Activated naive CD4-positive, alpha-beta T cell treated with Interleukin-2 at 50 U/mL for 16 hours (primary cell): ENCODE results near the gene PADI3.

Source experiments
- DNase-seq: peaks from one replicate; pipeline ENCODE4 v3.0.0-alpha.2; 2020

PADI3 gene, protein sequence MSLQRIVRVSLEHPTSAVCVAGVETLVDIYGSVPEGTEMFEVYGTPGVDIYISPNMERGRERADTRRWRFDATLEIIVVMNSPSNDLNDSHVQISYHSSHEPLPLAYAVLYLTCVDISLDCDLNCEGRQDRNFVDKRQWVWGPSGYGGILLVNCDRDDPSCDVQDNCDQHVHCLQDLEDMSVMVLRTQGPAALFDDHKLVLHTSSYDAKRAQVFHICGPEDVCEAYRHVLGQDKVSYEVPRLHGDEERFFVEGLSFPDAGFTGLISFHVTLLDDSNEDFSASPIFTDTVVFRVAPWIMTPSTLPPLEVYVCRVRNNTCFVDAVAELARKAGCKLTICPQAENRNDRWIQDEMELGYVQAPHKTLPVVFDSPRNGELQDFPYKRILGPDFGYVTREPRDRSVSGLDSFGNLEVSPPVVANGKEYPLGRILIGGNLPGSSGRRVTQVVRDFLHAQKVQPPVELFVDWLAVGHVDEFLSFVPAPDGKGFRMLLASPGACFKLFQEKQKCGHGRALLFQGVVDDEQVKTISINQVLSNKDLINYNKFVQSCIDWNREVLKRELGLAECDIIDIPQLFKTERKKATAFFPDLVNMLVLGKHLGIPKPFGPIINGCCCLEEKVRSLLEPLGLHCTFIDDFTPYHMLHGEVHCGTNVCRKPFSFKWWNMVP

DNA sequence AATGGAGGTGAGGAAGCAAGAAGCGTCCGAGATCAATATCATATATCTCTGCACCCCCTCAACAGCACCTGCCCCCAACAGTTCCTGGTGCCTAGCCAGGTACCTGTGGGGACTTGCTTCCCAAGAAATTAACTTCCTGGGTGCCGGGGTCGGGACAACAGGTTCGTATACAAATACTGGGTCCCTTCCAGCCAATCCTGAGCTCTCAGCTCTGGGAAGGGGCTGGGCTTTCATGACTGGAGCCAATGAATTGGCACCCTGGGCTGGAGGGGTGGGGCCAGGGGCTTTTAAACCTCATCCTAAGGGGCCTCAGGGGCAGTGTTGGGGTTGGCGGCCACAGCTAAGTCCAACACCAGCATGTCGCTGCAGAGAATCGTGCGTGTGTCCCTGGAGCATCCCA is at the start of gene PADI3:
Gene PADI3 (plus strand): TSS at position 318 of the 400 bp plus-strand sequence. CDS start 40 bp downstream, at position 358.
- DNase-seq = no peak

GRCh38 chr1:17199267-17200044 is 49.4 kb upstream of the PADI3 start:
- DNase-seq = no peak

DNA sequence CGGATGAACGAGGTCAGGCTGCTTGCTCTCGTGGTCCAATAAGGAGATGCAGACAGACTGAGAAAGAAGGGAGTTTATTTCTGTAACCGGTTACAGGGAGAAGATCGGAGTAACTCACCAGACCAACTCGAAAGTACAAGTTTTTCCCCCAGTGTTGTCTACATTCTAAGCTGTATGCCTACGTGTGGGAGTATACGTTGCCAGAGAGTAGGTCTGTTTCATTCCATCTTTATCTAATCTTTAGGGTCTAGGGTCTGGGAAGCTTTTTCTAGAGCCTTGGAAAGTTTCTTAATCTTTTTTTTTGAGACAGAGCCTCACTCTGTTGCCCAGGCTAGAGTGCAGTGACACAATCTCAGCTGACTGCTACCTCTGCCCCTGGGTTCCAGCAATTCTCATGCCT is 48.7 kb upstream of the PADI3 start:
- no peak for DNase-seq

GRCh38 chr1:17200756-17201155 is 48.1 kb upstream of the PADI3 start:
- no peak for DNase-seq

GRCh38 chr1:17201201-17202021 is 47.5 kb upstream of the PADI3 start:
- peak; percentile 10 for DNase-seq

DNA sequence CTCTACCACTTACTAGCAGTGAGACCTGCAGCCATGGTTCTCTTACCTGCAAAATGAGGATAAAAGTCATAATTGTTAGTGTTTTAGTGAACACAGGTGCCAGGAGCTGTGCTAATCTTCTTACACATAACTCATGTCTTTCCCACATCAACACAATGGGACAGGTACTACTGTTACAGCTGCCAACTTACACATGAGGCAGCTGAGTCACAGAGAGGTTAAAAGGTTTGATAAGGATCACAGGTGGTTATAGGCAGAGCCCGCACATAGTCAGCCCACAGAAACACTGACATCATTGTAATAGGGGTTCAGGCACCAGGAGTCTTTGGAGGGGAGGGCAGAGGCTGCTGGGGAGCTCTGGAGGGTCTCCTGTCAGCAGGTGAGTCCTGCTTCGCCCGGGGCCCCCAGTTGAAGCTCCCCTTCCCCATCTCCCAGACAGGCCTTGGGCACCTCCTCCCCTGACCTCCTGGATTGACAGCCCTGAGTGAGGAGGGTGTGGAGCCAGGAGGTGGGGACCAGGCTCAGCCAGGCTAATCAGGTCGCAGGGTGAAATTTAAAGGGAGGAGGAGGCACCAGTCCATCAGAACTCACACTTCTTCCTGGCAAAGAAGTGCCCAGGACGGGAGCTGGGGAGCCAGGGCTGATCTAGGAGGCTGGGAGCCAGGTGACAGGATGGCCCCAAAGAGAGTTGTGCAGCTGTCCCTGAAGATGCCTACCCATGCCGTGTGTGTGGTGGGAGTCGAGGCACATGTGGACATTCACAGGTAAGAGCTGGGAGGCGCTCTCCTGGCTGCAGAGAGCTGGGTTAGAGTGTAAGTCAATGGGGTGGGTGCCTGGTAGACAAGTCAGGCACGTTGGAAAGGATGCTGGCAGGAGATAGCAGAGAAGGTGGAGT is 44.1 kb upstream of the PADI3 start, which contains the start of gene PADI1:
Gene PADI1 (plus strand): TSS at position 583 of the 895 bp plus-strand sequence. CDS start 90 bp downstream, at position 673.
- DNase-seq = no peak

- DNase-seq = no peak
Measured at GRCh38 chr1:17205652-17206051, 43.2 kb upstream of the PADI3 start.

DNA sequence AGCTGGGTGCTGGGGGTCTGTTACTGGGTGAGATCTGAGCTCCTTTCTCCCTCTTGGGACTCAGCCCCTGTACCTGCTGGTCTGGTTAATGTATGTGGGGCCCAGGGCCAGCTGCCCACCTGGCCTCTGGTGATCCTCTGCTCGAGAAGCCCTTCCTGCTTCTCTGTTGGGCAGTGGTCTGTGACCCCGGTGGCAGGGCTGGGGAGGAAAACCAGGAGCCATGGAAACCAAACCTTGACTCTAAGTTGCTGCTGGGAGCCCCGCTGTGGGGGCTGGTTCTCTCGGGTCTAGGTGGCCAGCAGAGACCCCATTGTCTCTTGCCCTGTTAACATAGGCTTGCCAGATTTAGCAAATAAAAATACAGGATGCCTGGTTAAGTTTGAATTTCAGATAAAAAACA is 42.7 kb upstream of the PADI3 start:
- DNase-seq = no peak

- no peak for DNase-seq
Measured at GRCh38 chr1:17207046-17207445, 41.9 kb upstream of the PADI3 start.

- no peak for DNase-seq
Measured at GRCh38 chr1:17207540-17207939, 41.4 kb upstream of the PADI3 start.

DNA sequence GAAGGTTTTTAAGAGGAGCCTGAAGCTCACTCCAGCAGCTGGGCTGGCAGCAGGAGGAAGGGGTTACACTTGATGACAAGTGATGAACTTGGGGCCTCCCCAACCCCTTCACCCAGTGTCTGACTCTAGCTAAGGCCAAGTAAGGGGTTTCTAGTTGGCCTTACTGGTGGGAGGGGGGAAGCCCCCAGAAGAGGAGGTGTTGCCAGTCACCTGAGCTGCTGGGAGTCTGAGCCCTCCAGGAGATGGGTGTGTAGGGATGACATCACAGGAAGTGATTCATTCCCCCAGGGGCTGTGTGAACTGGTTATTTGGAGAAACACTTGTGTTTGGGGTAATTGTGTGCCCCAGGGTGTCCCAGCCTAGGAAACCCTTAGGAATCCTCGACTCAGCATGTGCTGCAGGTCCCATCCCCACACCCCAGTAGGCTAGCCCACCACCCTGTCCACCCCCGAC is 40.9 kb upstream of the PADI3 start:
- peak; percentile 47 for DNase-seq

- DNase-seq = no peak
Measured at GRCh38 chr1:17208546-17208945, 40.4 kb upstream of the PADI3 start.

DNA sequence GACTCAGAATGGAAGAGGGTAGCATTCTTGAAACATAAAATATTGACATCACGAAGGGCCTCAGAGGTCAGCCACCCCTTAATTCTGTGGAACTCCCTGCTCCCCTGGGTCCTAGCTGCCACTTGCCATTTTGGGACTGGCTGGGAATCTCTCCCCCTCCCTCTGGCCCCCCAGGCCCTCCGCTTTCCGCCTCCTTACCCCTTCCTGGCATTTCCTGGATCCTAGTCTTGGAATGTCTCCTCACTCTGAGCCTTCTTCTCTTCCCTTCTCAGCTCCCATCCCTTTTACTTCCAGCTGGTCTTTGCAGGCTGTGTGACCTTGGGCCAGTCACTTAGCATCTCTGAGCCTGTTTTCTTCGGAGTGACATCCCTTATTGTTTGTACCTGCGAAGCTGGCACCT is 39.5 kb upstream of the PADI3 start:
- no peak for DNase-seq

DNA sequence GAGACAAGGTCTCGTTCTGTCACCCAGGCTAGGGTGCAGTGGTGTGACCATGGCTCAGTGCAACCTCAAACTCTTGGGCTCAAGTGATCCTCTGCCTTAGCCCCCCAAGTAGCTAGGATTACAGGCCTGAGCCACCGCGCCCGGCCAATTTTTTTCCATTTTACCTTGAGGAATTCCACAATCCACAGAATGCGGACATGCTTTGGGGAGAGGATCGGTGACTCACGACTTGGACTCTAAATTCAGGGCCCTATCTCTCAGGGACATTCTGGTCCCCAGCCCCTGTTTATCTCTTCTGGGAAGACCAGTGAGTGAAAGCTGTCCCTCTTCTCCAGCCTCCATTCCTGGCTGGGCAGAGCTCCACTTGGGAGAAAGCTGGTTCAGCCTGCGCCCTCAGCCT is 38.7 kb upstream of the PADI3 start:
- DNase-seq = no peak

DNA sequence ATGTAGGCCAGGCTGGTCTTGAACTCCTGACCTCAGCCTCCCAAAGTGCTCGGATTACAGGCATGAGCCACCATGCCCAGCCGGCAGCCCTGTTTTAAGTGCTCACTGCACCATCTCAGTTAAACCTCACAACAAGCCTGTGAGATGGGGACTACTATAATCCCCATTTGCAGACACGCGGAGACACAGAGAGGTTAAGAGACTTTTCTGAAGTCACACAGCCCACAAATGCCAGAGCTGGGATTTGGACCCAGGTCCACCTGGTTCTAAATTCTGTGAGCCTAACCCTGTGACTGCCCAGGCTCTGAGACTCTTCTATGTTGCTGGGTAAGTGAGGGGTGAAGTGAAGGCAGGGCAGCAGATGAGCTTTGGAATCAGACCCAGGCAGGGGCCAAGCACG is 37.5 kb upstream of the PADI3 start:
- DNase-seq = no peak

- no peak for DNase-seq
Measured at GRCh38 chr1:17212009-17212408, 36.9 kb upstream of the PADI3 start.

DNA sequence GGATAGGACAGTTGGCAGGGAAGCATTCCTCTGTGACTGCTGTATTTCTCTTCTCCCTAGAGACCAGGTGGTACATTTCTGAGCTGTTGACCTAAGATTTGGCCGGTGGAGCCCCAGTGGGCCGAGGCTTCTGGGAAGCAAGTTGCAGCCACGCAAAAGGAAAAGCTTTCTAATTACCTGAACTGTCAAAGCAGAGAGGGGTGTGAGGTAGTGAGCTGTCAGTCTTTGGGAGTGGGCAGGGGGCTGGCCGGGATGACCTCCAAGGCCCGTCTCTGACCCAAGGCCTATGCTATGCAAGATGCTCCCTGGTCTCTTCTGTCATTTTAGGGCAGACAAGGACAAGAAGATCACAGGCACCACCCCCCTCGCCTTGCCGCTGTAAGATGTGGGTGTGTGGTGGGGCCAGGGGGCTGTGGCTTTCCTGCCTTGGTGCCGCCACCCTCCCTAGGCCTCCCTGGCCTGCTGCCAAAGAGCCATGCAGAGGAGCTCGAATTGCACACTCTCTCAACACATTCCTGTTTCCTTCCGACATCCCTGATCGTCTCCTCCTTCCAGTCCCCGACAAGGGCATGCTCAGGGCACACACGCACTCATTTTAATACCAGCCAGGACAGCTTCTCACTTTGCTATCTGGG is 36.3 kb upstream of the PADI3 start:
- DNase-seq = peak; percentile 63

DNA sequence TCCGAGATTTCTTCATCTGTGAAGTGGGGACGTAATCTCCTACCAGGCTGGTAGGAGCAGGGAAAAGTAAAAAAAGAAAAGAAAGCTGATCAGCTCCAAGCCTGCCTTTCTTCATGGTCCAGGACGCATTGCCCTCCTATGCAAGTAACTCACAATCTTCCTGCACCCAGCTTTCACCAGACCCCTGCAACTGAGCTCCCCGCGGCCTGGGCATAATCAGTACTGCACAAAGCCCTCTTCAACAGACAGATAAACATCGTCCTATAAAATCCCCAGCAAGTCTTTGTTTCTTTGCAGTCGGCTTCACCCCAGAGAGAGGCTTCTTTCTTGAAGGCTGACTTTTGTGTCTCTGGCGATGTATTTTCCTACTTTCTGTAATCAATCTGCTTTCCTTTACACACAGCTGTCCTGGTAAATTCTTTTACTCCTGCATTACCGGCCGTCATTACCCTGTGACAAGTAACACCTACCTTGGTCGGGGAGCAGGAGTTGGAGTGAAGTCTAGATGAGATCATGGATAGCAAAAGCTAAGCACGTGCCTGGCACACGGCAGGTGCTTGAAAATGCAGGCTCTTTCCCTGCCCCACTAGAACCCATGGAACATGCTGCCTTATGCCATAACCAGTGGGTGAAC is 35.6 kb upstream of the PADI3 start:
- no peak for DNase-seq

GRCh38 chr1:17213782-17214148 is 35.1 kb upstream of the PADI3 start:
- no peak for DNase-seq

DNA sequence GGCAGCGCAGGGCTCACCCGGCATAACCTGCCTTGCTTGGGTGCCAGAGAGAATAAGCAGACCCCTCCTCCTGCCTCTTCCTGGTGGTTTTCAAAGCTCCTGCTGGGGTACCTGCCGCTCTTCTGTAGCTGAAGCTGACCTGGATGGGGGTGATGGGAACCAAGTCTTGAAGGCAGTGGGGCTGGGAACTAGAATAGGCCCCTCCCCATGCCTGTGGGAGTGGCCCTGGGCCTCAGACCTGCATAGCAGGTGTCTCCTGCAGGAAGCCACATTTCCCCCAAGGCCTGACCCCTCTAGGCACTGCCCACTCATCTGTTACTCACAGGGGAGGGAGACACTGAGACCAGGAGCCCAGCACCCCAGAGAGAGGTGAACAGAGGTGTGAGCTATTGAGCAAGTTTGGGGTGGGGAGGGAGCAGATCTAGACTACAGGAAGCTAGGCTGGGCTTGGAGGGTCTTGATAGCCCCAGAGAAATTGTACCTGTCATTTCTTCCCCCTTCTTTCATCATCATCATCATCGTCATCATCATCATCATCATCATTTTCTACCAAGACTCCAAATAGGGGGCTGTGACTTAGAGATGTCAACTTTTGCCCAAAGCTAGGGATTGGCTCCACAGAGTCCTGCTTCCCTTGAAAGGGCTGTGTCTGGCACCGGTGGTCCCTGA is 33.9 kb upstream of the PADI3 start:
- no peak for DNase-seq
